Measurements from ENCODE around the gene FBXO22. TPM values are rescaled to one million over a fixed set of nuclear protein-coding genes. Genes with fewer than 3 reads are reported as not detected.

FBXO22 gene
- total RNA-seq, 4 donors from 2014 or later: 9.9 to 16.7 (median 11.8) TPM

DNA sequence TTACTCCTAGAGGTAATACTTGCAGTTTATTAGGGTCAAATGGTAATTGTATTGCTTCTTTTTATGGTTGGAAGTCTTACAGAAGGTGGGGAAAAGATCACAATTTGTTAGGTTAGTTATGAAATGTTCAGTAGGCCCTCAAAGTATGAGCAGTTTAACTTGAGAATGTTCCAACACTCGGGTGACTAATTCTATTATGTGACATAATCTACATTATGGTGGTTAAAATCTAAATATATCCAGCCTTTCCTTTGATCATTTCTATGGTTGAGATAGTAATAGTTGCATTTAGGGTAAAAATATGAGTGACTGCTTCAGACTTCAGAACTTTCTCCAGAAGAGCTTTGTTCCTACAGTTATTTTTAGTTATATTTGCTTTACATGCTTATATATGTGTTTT is 19.6 kb upstream of the FBXO22 start:
- DNase-seq (ENCODE audit: low spot score in 2 of 2): no peak
- 63 to 73% methylated on average over 1 of the region's 1 CpG for WGBS, 2 donors
- Histone ChIP-seq H3K27ac (no peak overlapping the region), H3K4me1 (peaks cover 0 to 3% (median 0%) of the 10 kb centered on the region in 4 donors), H3K4me3 (no peak overlapping the region), H3K27me3 (no peaks in the 10 kb centered on the region), H3K36me3 (peaks cover 0 to 38% (median 0%) of the 10 kb centered on the region in 3 donors), H3K9me3 (no peaks in the 10 kb centered on the region)
- TF ChIP-seq EP300 (IDR thresholded peaks at IDR 0.05) (no peak), POLR2A (IDR thresholded peaks at IDR 0.05) (no peak), CTCF (IDR thresholded peaks at IDR 0.05) (no peak)

DNA sequence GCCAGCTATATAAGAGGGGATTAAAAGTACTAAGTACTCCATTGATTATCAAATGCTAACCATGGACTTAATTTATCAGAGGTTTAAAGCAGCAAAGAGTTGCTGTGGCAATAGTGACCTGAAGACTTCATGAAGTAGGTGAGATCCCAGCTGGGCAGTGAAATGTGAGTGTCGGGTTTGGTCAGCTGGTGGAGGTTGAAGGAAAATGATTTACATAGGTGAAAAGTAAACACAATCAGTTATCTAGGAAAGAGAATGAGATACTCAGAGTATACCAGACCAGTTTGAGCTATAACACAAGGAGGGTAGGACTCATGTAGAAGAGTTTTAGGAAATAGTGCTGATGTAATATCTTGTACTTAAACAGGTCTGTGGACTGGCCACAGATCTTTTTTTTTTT is 16.5 kb upstream of the FBXO22 start:
- H3K4me1 ChIP-seq: peaks cover 0 to 3% (median 0%) of the 10 kb centered on the region in 4 donors
- no peak for DNase-seq (ENCODE audit: low spot score in 2 of 2)
- WGBS, 2 donors: 97 to 100% methylated on average over 1 of the region's 1 CpG
- no peaks in the 10 kb centered on the region for H3K9me3 ChIP-seq
- no peak overlapping the region for H3K4me3 ChIP-seq
- H3K36me3 ChIP-seq: peaks cover 0 to 25% (median 0%) of the 10 kb centered on the region in 3 donors
- no peak overlapping the region for H3K27ac ChIP-seq
- no peaks in the 10 kb centered on the region for H3K27me3 ChIP-seq
- TF ChIP-seq EP300 (IDR thresholded peaks at IDR 0.05) (no peak), POLR2A (IDR thresholded peaks at IDR 0.05) (no peak), CTCF (IDR thresholded peaks at IDR 0.05) (no peak)

DNA sequence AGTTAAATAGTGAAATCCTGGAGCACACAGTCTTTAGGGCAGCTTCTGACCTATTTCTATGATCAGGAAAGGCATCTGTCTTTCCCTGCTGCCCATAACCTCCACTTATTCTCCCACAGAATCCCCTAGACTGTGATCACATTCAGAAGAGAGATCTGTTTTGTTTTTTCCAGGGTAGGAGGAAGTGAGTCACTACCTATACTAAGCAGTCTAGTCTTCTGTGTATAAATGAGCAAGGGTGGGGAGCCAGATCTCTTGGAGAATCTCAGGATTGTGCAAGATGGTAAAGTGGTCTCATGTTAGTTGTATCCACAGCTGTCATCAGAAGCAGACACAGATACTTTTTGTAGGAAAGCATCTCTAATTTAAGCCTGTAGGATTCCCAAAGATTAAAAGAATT is 11.8 kb upstream of the FBXO22 start:
- Histone ChIP-seq H3K36me3 (peaks cover 0 to 22% (median 0%) of the 10 kb centered on the region in 3 donors), H3K27me3 (no peaks in the 10 kb centered on the region), H3K27ac (no peak overlapping the region), H3K4me1 (no peaks in the 10 kb centered on the region), H3K9me3 (no peaks in the 10 kb centered on the region), H3K4me3 (no peak overlapping the region)
- no peak for DNase-seq (ENCODE audit: low spot score in 2 of 2)
- no peak for TF ChIP-seq EP300 (IDR thresholded peaks at IDR 0.05)
- TF ChIP-seq CTCF (IDR thresholded peaks at IDR 0.05): no peak
- no peak for TF ChIP-seq POLR2A (IDR thresholded peaks at IDR 0.05)

DNA sequence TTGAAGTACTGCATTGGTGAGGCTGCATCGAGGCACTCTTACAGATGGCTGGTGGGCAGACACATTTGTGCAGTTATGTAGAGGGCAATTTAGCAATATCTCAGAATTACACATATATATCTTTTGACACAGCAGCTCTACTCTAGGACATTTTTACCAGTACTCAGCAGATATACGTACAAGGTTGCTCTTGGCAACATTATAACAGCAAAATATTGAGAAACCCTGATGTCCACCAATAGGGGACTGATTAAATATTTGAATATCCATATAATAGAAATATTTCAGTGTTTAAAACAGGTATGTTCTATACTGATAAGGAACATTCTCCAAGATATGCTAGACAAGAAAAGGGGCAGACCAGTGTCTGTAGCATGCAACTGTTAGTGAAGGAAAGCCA is 7.9 kb upstream of the FBXO22 start:
- TF ChIP-seq EP300 (IDR thresholded peaks at IDR 0.05): no peak
- TF ChIP-seq CTCF (IDR thresholded peaks at IDR 0.05): no peak
- no peak for TF ChIP-seq POLR2A (IDR thresholded peaks at IDR 0.05)
- DNase-seq (ENCODE audit: low spot score in 2 of 2): no peak
- Histone ChIP-seq H3K27ac (no peak overlapping the region), H3K4me1 (no peaks in the 10 kb centered on the region), H3K36me3 (peaks cover 0 to 8% (median 0%) of the 10 kb centered on the region in 3 donors), H3K4me3 (no peak overlapping the region), H3K27me3 (no peaks in the 10 kb centered on the region), H3K9me3 (no peaks in the 10 kb centered on the region)
- WGBS, 2 donors: 86 to 87% methylated on average over 2 of the region's 2 CpGs

DNA sequence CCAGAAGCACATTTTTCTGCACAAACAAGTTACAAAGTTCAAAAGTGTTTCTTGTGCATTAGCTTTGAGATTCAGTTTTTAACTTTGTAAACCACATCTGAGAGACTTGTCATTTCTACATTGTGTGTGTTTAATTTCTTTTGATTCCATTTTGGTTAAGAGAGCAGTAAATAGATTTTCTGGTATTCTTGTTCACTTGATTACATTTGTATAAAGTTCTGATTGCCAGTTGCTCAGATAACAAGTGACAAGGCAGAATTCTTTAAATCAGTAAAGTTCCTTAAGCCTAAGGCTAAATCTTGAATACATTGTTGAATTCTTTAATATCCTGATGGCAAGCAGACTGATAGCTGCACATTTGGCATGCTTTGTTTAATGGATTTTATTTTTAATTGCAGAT is 3.1 kb upstream of the FBXO22 start:
- TF ChIP-seq CTCF (IDR thresholded peaks at IDR 0.05): no peak
- TF ChIP-seq POLR2A (IDR thresholded peaks at IDR 0.05): no peak
- TF ChIP-seq EP300 (IDR thresholded peaks at IDR 0.05): no peak
- peaks cover 0 to 10% (median 0%) of the 10 kb centered on the region in 3 donors for H3K36me3 ChIP-seq
- H3K9me3 ChIP-seq: no peaks in the 10 kb centered on the region
- peaks cover 0 to 20% (median 3%) of the 10 kb centered on the region in 4 donors for H3K4me1 ChIP-seq
- no peak for DNase-seq (ENCODE audit: low spot score in 2 of 2)
- no peak overlapping the region for H3K27ac ChIP-seq
- no peak overlapping the region for H3K4me3 ChIP-seq
- no peaks in the 10 kb centered on the region for H3K27me3 ChIP-seq

All from tibial nerve (tissue), 4 donors.